Inflammatory macrophage treated with lipopolysaccharide for 1 hour (primary cell): ENCODE results near the gene URM1.
"Not testable (repeated sequence)": the region's sequence is repeated elsewhere in the genome, so short reads cannot be mapped to it uniquely, and the experiment has no call there.

ENCODE experiments used
- DNase-seq, 2 donors: peaks; one replicate each; pipeline ENCODE4 v3.0.0-alpha.2; 2020 to 2022

Gene URM1

DNA sequence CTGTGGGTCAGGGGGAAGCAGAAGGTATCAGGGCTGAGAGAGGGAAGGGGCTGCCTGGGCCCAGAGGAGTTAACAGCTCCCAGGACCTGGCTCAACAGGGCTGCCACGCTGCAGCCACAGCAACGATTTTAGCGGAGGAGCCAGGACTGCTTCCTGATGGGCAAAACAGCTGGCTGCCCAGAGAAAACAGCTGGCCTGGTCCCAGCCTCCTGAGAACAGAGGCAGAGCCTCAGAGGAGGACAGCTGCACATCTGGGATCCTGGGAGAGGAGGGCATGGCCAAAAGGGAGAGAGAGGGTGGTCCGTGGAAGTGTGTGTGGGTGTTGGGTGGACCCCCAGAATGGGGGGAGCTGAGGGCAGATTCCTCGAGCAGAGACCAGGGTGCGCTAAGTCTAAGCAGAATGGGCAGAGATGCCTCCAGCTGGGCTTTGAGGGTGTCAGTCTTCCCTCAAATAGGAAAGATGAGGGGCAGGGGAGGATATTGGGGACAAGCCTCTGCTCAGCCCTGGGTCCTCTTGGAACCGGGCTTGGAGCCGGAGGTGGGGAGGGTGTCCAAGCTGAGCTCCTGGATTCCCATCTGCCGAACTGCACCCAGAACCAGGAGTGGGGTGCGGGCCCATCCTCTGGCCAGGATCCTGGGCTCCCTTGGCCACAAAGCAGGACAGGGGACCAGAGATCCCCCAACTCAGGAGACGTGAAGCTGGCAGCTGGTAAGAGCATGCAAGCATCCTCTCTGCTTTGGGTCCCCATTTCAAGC lies 40.4 kb downstream of the URM1 start:
- no peak for DNase-seq

DNA sequence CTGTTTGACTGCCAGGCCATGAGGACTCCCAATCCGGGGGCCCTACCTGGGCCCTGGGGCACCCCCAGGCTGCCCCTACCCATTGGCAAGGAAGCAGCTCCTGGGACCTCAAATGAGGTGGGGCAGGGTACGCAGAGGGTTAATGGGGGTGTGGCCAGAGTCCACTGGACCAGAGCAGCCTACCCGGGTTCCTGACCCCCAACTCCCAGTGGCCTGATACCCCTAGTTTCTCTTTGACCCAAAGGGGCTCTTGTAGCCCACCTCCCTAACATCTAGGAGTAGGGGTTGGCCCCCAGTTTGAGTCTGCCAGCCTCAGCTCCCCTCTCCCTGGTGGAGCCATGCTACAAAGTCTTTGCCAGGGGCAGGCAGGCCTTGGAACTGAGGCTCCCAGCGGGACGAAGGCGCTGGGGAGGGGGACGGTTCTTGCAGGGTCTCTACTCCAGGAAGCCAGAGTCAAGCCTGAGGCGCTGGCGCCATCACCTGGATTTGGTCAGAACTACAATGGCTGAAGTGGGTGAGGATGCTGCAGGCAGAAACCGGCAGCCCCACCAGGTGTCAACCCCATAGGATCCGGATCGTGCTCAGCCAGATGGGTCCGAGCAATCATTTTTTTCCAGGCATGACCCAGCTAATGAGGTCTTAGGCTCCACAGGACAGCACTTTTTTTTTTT lies 41.1 kb downstream of the URM1 start:
- peak; percentile 21 to 58 for DNase-seq

DNA sequence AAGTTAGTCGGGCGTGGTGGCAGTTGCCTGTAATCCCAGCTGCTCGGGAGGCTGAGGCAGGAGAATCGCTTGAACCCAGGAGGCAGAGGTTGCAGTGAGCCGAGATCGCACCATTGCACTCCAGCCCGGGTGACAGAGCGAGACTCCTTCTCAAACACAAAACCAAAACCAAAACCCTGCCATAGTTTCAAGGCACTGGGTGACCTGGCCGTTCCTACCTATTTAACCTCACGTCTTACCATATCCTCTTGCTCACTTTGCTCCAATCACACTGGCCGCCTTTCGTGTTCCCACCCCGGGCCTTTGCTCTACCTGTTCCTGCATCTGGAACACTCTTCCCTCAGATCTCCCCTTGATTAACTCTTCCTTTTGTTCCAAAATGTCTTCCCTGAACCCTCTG lies 42.6 kb downstream of the URM1 start:
- DNase-seq, result not testable (repeated sequence)

DNA sequence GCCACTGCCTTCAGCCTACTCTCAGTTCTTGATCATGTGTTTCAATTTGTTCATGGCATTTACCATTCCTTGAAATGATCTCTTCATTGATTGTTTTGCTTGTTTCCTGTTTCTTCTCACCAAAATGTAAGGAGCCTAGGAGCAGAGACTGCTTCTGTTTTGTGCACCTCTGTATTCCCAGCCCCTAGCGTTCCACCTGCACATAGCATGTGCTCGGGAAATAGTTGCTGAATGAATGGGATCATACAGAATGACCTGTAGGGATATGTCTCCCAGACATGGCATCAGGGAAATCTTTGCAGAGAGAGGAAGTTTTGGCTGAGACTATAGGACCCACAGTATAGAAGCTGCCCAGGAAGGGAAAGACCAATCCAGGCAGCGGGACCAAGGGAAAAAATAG lies 43.3 kb downstream of the URM1 start:
- no peak for DNase-seq

DNA sequence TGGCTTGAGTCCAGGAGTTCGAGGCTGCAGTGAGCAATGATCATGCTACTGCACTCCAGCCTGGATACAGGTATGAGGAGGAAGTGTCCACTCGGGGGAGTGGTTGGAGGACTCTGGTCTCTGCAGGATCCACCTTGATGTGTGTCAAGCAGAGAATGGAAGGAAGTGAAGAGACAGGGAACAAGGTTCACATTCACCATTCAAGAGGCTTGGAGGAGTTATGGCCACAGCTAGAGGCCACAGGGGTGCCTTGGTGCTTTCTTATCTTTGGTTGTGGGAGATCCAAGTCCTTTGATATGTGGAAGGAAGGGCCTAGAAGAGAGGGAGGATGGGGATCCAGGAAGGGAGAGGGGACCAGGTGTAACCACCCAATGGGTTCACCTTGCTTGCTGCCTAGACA lies 44.1 kb downstream of the URM1 start:
- DNase-seq, result no peak

DNA sequence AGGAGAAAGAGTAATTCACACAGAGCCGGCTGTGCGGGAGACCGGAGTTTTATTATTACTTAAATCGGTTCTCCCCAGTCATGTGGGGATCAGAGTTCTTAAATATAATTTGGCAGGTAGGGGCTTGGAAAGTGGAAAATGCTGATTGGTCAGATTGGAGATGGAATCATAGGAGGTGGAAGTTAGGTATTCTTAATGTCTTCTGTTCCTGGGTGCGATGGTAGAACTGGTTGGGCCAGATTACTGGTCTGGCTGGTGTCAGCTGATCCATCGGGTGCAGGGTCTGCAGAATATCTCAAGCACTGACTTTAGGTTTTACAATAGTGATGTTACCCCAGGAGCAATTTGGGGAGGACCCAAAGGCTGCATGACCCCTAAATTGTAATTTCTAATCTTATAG lies 44.8 kb downstream of the URM1 start:
- DNase-seq, result no peak

DNA sequence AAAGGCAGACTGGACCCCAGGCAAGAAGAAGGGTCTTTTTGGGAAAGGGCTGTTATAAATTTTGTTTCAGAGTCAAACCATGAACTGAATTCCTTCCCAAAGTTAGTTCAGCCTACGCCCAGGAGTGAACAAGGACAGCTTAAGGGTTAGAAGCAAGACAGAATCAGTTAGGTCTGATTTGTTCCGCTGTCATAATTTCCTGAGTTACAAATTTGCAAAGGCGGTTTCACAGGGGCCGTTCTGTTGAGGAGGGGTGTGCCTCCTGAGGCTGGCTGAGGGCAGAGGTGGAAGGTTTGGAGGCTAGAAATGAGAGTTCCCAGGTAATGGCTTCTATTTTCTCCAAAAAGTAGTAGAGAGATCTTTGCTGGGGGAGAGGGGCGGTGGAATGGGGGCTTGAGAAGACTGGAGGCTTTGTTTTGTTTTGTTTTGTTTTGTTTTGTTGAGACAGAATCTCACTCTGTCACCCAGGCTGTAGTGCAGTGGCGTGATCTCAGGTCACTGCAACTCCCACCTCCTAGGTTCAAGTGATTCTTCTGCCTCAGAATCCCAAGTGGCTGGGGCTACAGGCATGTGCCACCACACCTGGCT lies 45.4 kb downstream of the URM1 start:
- DNase-seq, result no peak

DNA sequence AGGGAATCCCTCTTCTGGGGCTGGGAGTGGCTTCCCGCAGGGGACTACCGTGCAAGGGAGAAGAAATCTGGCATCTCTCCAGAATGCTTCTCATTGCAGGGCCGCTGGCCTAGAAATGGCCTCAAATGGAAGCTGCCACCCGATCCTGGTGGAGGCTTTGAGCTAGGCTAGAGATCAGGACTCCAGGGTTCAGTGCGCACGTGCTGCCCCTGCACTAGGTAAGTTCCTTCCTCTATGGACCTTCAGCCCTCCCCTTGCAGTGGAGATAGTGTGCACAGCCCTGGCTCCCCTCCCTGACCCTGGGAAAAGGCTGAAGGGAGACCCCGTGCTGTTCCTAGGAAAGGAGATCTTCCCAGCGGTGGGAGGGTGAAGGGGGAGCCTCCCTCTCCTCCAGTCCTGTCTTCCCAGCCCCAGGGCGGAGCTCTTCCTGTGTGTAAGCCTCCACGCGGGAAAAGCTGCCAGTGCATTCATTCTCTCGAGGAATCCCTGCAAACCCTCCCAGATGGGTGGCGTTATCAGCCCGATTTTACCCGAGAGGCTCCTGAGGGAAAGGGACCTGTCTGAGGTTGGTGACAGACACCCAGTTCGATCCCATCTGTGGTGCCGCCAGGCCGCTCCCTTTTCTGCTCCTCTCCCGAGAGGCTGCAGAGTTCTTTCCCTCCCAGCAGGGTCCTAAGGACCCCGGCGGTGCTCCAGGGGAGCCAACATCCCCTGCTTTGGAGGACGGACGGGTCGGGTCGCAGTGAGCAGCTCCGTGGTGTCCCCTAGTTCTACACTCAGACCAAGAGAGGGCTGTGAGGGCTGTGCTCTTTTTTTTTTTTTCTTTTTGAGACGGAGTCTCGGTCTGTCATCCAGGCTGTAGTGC lies 48.1 kb downstream of the URM1 start:
- no peak for DNase-seq

DNA sequence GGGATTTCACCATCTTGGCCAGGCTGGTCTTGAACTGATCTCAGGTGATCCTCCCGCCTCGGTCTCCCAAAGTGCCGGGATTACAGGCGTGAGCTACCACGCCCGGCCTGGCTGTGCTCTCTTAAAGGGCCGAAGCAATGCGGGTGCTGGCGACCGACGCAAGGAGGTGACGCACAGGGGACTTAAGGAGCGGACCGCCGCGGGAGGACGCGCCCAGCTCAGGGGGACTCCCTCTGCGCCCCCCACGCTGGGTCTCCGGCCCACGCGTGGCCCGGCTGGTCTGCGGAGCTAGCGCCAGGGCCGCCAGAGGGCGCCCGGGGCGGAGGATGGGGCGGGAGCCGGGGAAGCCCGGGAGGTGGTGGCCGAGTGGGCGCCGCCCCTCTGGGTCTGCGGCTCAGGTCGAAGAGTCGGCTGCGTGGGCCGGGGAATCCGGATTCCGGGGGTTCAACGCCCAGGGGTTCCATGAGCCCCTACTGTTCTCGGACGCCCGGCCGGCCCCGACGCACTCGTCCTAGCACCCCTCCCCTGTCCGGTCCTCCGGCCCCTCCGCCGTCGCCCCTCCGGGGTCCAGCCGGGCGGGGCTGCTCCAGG lies 49.0 kb downstream of the URM1 start:
- peak; percentile 88 to 89 for DNase-seq

DNA sequence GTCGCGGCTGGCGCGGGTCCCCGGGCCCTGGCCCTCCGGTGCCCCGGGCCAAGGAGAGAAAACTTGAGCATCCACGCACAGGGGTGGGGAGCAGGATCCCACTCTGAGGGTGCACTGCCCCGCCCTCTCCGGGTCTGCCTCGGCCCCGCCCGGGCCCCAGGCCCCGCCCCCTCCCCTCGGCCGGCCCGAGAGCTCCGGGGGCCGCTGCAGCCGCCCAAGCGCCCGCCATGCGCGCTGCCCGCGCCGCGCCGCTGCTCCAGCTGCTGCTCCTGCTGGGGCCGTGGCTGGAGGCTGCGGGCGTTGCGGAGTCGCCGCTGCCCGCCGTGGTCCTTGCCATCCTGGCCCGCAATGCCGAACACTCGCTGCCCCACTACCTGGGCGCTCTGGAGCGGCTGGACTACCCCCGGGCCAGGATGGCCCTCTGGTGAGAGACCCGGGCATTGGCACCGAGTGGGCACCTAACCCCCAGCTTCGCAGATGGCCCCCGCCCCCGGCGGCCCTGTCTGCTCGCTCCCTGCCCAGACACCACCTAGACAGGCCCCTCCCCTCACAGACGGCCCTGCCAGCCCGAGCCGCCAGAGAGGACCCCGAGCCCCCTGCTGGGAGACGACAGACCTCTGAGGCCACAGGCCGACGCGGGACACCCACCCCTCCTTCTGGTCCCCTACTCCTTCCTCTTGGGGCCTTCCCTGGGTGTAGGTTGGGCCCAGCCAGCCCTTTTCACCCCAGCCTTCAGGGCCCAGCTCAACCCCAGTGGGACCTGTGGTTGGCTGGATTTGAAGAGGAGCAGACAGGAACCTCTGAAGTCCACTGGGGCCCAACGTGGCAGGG lies 49.7 kb downstream of the URM1 start, which contains the start of gene CERCAM:
CERCAM (plus strand) TSS at position 207 of the 831 bp plus-strand sequence; CDS start at position 228, 21 bp downstream.
- DNase-seq, result peak; percentile 15 to 17

DNA sequence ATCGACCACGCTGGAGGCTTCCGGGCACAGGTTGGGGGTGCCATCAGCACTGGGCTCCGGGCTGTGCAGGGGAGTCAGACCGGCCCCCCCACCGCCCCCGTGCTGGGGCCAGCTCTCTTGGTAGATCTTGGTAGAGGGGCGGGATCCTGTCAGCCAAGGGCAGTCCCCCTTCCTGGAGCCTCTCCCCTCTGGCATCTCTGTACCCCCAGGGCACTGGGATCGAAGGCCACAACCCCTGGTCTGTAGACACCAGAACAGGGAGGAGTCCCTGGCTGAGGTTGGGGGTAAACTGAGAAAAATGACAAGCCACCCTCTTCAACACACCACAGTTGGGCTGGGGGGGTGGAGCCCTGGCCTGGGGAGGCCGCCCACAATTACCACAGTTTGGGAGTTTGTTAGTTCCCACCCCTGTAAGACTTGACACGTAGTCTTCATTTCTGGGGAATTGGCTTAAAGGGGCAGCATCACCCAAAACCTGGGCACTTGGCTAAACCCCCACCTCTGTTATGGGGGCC lies 50.4 kb downstream of the URM1 start:
- DNase-seq, result peak; percentile 41 to 54

DNA sequence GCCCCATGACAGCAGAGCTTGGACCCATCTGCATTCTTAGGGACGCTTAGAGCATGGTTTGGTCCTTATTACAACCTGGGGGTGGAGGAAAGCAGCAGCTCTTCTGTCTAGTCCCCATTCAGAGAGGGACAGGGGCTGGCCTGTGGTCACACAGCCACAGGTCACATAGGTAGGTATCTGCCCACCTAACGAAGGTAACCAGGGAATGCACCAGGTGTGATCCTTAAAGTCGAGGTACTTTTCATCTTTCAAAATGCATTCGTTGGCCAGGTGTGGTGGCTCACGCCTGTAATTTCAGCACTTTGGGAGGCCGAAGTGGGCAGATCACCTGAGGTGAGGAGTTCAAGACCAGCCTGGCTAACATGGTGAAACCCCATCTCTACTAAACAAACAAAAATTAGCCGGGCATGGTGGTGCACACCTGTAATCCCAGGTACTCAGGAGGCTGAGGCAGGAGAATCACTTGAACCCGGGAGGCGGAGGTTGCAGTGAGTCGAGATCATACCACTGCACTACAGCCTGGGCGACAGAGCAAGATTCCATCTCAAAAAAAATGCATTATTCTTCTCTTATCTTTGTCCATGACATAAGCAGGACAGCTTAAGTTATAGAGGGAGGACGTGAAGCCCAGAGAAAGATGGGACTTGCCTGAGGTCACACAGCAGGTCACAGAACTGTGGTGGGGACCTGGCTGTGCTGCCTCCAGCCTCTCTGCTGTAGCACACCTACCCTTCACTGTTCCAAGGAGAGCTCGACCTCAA lies 51.0 kb downstream of the URM1 start:
- not testable (repeated sequence) for DNase-seq

DNA sequence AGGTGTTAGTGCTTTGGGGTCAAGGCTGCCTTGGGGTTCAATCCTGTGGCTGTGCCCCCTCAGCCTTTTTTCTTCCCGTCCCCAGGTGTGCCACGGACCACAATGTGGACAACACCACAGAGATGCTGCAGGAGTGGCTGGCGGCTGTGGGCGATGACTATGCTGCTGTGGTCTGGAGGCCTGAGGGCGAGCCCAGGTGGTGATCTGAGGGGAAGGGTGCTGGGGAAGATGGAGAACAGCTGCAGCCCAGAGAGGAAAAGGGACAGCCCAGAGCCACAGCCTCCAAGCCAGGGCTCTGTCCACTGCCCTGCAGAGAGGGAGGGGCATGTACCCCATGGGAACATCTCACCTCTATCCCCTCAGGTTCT lies 51.6 kb downstream of the URM1 start:
- no peak for DNase-seq

DNA sequence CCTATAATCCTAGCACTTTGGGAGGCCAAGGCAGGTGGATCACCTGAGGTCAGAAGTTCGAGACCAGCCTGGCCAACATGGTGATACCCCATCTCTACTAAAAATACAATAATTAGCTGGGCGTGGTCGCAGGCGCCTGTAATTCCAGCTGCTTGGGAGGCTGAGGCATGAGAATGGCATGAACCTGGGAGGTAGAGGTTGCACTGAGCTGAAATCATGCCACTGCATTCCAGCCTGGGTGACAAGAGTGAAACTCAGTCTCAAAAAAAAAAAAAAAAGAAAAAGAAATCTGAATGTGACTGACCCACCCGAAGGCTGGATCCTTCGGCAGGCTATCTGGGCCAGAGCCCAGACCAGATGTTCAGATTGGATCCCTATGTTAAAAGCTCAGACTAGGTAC lies 52.2 kb downstream of the URM1 start:
- not testable (repeated sequence) for DNase-seq

DNA sequence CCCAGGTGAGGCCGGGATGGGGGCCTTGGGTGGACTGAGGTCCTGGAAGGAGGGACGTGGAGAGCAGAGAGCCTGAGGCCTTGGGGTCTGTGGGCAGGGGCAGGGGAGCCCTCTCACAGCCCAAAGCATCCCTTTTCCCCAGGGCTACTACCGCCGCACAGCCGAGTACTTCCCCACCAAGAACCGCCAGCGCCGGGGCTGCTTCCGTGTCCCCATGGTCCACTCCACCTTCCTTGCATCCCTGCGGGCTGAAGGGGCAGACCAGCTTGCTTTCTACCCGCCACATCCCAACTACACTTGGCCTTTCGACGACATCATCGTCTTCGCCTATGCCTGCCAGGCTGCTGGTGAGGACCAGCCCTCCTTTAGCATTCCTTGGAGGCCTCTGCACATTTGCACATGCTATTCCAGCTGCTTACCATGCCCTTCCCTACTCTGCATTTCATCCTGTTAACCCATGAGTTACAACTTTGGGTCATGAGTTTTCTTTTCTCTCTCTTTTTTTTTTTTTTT lies 53.1 kb downstream of the URM1 start:
- DNase-seq, result no peak

DNA sequence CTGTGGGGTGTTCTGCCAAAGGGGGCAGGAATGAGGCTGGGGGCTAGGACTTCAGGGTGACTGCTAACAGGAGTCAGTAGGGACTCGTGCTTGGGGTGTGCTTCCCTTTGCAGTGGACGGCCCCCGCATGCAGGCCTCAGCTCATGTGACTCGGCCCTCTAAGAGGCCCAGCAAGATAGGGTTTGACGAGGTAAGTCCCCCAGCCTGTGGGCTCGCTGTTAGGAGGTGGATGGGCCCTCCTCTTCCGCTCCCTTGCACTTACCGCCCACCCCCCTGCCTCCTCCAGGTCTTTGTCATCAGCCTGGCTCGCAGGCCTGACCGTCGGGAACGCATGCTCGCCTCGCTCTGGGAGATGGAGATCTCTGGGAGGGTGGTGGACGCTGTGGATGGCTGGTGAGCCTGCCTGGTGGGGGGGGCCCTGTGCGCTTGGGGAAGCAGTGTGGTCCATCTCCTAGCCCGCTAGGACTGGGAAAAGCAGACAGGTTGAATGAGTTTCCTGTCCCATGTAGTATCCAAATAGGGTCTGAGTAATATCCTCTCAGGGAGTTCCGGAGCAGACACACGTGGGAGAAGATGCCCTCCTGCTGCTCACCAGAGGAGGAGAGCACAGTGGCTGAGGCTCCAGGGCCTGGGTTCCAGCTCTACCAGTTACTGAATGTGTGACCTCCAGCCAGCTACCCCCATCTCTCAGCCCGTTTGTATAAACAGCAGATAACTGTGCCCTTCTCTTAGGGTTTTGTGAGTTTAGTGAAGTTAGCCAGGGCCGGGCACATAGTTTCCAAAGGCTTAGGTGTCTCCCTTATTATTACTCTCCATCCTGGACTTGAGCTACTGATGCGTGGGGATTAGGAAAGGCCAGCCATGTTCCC lies 57.7 kb downstream of the URM1 start:
- DNase-seq, result no peak

DNA sequence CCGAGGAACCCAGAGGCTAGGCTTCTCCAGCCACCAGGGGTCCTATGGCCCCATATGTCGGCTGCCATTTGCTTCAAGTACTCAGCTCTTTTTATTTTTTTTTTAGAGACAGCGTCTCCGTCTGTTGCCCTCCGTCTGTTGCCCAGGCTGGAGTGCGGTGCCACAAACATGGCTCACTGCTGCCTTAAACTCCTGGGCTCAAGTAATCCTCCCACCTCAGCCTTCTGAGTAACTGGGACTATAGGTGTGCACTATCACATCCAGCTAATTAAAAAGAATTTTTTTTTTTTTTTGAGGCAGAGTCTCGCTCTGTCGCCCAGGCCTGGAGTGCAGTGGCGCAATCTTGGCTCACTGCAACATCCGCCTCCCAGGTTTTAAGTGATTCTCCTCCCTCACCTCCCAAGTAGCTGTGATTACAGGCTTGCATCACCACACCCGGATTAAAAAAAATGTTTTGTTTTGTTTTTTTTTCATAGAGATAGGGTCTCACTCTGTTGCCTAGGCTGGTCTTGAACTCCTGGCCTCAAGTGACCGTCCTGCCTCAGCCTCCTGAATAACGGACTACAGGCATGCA lies 58.4 kb downstream of the URM1 start:
- no peak for DNase-seq

DNA sequence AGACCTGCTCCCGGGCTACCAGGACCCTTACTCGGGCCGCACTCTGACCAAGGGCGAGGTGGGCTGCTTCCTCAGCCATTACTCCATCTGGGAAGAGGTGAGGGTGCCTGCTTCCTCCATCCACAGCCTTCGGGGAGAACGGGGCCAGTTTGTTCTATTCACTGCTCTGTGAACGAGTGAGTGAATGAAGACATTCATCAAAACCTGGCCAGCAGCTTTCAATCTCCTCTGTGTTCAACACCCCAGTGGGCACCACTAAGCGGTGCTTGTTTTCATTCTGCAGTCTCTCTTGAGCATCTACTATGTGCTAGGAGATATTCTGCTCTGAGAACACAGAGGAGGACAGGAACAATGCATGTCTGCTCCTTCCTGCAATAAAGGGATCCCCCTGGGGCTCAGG lies 60.0 kb downstream of the URM1 start:
- no peak for DNase-seq

DNA sequence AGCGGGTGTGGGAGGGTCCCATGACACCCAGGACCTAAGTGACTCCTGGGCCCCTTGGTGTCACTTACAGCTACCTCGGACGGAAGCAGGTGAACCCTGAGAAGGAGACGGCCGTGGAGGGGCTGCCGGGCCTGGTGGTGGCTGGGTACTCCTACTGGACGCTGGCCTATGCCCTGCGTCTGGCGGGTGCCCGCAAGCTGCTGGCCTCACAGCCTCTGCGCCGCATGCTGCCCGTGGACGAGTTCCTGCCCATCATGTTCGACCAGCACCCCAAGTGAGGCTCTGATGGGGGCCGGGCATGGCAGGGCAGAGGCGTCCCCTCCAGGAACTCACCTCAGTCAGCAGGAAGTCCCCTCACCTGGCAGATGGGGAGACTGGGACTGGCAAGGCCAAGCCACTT lies 63.2 kb downstream of the URM1 start:
- no peak for DNase-seq
